ENCODE results near the gene ERBB2.

ERBB2 gene

GRCh38 chr17:39769974-39770587, 70.2 kb downstream of the ERBB2 start:
- peak; percentile 76 for DNase-seq

- DNase-seq, result no peak
Observed at GRCh38 chr17:39772415-39772814, 72.6 kb downstream of the ERBB2 start.

- DNase-seq, result no peak
Observed at GRCh38 chr17:39772987-39773934, 73.4 kb downstream of the ERBB2 start.

- no peak for DNase-seq
Observed at GRCh38 chr17:39774047-39774446, 74.2 kb downstream of the ERBB2 start.

GRCh38 chr17:39775031-39775430, 75.2 kb downstream of the ERBB2 start:
- no peak for DNase-seq

DNA sequence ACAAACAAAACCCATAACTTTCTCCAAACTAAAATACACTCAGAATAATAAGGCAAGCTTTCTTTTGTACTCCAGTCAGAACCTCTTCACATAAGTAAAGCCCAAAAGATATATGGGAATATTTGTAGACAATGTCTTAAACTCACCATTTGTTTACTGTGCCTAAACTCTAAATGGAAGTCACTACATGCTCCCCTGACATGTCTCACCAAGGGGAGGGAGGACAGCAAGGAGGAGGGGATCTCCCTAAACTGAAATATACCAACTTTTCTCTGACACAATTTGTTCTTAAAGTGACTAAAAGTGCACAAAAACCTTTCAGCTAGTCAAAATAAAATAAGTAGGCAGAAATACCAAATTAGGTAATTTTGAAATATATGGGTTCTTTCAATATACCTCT, 76.4 kb downstream of the ERBB2 start:
- DNase-seq, result no peak

GRCh38 chr17:39777534-39778365, 77.9 kb downstream of the ERBB2 start:
- DNase-seq, result no peak

Data from activated CD4-positive, alpha-beta T cell treated with anti-CD3 and anti-CD28 coated beads for 48 hours (primary cell).